HG03442 (cell line): ENCODE results near the gene MCMBP.
A peak's percentile ranks its signal among the peaks of the same experiment; 100 is the strongest.
"Not testable (repeated sequence)": the region's sequence is repeated elsewhere in the genome, so short reads cannot be mapped to it uniquely, and the experiment has no call there.

Source experiments
- ATAC-seq: cut with Tn5 transposase; IDR thresholded peaks from one replicate; pipeline ENCODE4 v1.9.1; 2021; ENCODE audit warnings: mild to moderate bottlenecking, moderate library complexity; ENCODE audit not compliant: unreplicated experiment

Gene MCMBP

DNA sequence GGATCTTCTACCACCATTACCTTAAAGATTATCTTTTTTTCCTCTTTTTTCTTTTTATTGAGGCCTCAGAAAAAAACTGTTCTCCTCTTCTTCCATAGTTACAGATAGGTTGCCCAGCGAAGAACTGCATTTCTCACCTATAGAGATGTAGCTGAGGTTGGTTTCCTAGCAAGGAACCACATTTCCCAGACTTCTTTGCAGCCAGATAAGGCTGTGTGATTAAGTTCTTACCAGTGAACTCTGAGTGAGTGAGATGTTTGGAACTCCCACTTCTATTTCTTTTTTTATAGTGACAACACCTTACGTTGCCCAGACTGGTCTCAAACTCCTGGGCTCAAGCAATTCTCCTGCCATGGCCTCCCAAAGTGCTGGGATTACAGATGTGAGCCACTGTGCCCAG, 5.9 kb upstream of the MCMBP start:
- no peak for ATAC-seq

GRCh38 chr10:119872860-119873681, 428 bp upstream of the MCMBP start:
- ATAC-seq, result peak; percentile 83

GRCh38 chr10:119871881-119872609, 598 bp downstream of the MCMBP start:
- peak; percentile 26 for ATAC-seq

GRCh38 chr10:119869398-119869797, 3.2 kb downstream of the MCMBP start:
- not testable (repeated sequence) for ATAC-seq

GRCh38 chr10:119867317-119867716, 5.3 kb downstream of the MCMBP start:
- no peak for ATAC-seq

- ATAC-seq, result no peak
These were observed 6.9 kb downstream of the MCMBP start for GRCh38 chr10:119865699-119866240.

GRCh38 chr10:119863951-119864565, 8.6 kb downstream of the MCMBP start:
- no peak for ATAC-seq

DNA sequence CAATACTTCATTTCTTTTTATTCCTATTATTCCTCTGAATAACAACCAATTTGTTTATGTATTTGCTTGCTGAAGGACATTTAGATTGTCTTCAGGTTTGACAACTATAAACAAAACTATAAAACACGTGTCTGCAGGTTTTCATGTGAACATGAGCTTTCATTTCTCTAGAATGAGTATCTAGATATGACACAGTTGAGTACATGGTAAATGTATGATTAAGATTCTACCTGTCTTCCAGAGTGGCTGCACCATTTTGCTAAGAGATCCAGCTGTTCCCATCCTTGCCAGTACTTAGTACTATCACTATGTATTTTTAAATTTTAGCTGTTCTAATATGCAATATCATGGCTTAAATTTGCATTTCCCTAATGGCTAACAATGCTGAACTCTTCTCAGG, 10.1 kb downstream of the MCMBP start:
- no peak for ATAC-seq

DNA sequence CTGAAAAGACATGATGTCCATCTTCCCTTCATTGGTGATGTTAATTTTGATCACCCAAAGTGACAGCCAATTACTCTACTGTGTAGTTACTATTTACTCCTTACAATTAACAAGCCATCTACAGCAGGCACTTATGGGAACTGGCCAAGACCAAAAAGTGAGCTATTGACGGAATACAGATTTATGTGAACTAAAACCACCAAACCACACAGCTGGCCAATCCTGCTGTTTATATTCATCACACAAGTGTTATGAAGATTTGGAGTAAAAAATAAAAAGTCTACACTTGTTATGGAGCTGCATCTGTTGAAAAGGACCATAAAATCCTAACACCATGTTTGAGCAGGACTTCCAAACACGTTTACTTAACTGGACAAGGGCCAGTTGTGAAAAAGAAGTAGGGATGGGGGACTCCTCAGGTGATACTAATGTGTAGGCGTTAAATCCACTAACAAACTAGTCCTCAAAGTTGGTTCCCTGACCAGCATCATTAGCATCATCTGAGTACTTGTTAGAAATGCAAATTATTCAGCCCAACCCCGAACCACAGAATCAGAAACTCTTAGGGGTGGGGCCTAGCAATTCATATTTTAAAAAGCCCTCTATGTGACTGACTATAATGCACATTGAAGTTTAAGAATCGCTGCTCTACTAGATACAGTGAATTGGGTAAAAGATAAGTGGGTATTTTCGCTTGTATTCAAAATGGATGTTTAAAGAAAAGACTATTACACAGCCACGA, 11.6 kb downstream of the MCMBP start:
- ATAC-seq, result no peak

DNA sequence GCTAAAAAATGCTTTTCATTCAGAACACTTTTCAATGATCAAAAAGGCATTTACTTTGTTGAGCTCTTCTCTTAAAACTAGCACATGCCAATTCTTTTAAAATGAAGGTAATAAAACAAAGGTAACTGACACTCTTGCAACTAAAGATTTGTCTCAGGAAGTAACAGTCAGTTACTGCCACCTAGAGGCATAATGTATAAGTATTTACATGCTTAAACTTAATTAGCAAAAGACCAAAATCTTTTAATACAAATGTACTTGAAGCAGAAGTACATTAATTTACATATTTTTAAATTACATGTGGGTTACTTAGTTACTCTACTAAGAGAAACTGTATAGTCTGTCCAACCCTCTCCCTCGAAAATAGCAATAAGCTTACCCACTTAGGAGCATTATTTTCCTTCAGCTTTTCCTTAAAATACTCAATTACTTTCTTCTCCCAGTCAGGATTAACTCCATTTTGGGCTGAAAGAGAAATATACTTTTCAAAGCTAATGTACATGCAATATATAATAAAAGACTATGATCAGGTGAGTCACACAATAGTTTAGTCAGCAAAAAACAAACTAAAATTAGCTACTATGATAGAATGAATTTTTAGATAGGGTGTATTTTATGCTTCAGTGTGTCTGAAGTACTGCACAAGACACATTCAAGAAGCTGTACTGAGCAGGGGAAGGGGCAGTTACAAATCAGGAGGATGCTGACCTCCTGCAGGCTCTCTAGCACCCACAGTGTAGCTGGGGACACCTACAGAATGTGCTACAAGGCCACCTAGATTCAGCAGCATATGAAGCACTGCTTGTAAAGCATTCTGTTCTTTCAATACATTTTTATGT, 13.0 kb downstream of the MCMBP start:
- ATAC-seq, result no peak

GRCh38 chr10:119858063-119858462, 14.6 kb downstream of the MCMBP start:
- no peak for ATAC-seq

DNA sequence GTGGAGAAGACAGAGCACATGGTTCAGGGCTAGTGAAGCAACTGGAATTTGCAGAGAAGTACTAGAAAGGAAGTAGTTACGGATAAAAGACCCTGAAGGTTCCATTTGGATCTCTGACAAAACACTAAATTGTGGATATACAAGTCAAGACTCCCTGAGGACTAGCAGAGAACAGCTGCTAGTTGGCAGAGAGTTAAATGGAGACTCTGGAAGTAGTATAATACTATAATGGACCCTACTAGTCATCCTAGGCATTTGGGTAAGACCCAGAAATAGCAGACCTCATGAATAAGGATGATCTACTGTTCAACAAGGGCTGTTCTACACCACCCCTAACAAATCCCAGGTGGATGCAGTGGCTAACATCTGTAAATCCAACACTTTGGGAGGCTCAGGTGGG, 19.1 kb downstream of the MCMBP start:
- ATAC-seq, result no peak

- ATAC-seq, result no peak
These were observed 19.8 kb downstream of the MCMBP start for GRCh38 chr10:119852822-119853221.

GRCh38 chr10:119852277-119852676, 20.4 kb downstream of the MCMBP start:
- ATAC-seq, result no peak

DNA sequence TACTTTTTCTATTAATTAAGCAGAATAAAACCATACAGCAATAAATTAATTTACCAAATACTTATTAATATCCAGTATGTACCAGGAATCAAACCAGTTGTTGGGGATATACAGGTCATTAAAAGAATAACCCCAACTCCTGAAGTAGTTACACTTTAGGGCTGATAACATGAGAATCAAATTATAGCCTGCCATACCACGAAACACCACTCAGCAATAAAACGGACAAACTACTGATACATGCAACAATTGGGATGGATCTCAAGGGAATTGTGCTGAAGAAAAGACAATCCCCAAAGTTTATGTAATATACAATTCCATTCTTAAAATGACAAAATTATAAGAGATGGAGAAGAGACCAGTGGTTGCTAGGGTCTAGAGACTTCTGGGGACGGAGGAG, 22.7 kb downstream of the MCMBP start:
- no peak for ATAC-seq

GRCh38 chr10:119849031-119849789, 23.4 kb downstream of the MCMBP start:
- no peak for ATAC-seq

GRCh38 chr10:119845656-119846055, 27.0 kb downstream of the MCMBP start:
- no peak for ATAC-seq

- ATAC-seq, result no peak
These were observed 38.5 kb downstream of the MCMBP start for GRCh38 chr10:119834188-119834587.

DNA sequence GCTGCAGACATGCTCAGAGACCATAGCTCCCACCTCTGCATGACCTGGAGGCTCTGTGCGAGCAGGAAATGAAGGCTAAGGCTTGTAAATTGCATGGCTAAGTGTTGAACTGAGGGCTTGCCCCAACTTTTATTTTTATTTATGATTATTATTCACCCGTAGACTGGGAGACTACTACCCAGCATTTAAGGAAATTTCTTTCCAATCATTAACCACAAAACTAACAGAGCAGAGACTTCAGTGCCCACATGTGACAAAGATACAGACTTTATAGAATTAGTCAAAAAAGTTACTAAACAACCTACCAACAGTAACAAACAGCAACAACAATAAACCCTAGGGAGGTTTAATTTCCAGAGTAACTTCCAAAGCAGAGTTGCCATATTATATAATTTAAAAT, 39.7 kb downstream of the MCMBP start:
- no peak for ATAC-seq
